ENCODE measurements around the gene ZBTB43. TPM values are rescaled to one million over a fixed set of nuclear protein-coding genes. Genes with fewer than 3 reads are reported as not detected.

ZBTB43 gene
- total and polyA plus RNA-seq, 2 experiments from 2014 or later = 9.7 to 11.8 TPM

DNA sequence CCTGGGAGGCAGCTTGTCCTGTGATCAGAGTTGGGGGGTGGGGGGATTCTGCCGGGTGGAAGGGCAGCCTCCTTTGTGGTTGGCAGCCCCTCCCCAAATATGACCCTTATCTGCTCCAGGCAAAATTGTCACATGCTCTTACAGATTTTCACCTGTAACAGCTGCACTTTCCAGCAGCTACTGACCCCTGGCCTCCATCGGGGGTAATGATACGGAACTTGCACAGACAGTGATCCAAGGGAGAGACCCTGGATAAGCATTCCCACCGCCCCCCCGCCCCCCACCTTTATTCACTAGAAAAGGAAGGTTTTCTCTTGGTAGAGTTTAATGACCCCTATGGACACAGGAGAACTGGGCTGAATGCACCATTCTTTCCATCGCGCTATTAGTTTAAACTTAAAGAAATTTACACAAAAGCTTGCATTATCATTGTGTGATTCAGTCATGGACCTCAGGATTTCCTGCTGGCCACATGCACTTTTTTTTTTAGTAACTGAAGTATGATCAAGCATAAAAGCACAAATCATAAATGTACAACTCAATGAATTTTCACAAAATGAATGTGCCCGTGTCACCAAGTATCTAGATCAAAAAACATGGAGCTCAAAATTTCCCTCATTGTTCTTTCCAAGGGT, 44.9 kb downstream of the ZBTB43 start:
- H3K27ac Mint-ChIP-seq = no peak overlapping the region
- Histone ChIP-seq H3K4me2 (no peak overlapping the region), H2AFZ (no peak overlapping the region), H3K27me3 (ENCODE audit: insufficient read depth) (no peaks in the 10 kb centered on the region), H3F3A (replicated peaks; ENCODE audit: low read depth) (no peaks in the 10 kb centered on the region), H3K79me2 (replicated peaks; ENCODE audit: insufficient read depth) (no peaks in the 10 kb centered on the region), H3K9me2 (ENCODE audit: insufficient read depth) (no peaks in the 10 kb centered on the region), H3K4me3 (no peak overlapping the region), H3K36me3 (ENCODE audit: insufficient read depth) (no peaks in the 10 kb centered on the region), H3K4me1 (ENCODE audit: insufficient read depth) (no peaks in the 10 kb centered on the region), H3K27ac (ENCODE audit: low read depth) (no peak overlapping the region), H4K20me1 (replicated peaks; ENCODE audit: insufficient read depth) (no peaks in the 10 kb centered on the region)
- H3K4me1 Mint-ChIP-seq = no peaks in the 10 kb centered on the region
- DNase-seq (ENCODE audit: low spot score) (no peak), ATAC-seq (no peak)
- no peaks in the 10 kb centered on the region for H3K36me3 Mint-ChIP-seq (ENCODE audit: low read depth)
- no peaks in the 10 kb centered on the region; the same call in 2 of the 3 replicates for H3K9me3 Mint-ChIP-seq
- H3K4me3 Mint-ChIP-seq = no peak overlapping the region
- peaks cover 2% of the 10 kb centered on the region for H3K27me3 Mint-ChIP-seq (ENCODE audit: insufficient read depth, low read depth, poor library complexity)
- TF ChIP-seq ZNF114 (CRISPR knock-in tag; IDR thresholded peaks at IDR 0.05) (no peak), EZH2 (IDR thresholded peaks at IDR 0.05; ENCODE audit: low read depth, unreplicated experiment) (no peak), STAT1 (IDR thresholded peaks at IDR 0.05; ENCODE audit: unreplicated experiment) (no peak)
- TF ChIP-seq, protein P1, sequence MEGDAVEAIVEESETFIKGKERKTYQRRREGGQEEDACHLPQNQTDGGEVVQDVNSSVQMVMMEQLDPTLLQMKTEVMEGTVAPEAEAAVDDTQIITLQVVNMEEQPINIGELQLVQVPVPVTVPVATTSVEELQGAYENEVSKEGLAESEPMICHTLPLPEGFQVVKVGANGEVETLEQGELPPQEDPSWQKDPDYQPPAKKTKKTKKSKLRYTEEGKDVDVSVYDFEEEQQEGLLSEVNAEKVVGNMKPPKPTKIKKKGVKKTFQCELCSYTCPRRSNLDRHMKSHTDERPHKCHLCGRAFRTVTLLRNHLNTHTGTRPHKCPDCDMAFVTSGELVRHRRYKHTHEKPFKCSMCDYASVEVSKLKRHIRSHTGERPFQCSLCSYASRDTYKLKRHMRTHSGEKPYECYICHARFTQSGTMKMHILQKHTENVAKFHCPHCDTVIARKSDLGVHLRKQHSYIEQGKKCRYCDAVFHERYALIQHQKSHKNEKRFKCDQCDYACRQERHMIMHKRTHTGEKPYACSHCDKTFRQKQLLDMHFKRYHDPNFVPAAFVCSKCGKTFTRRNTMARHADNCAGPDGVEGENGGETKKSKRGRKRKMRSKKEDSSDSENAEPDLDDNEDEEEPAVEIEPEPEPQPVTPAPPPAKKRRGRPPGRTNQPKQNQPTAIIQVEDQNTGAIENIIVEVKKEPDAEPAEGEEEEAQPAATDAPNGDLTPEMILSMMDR (conservative IDR thresholded peaks at IDR 0.05; ENCODE audit: low read depth in 2 of 2) = 0 out of 4 replicates have a peak, but pooled peaks of 1 of the 2 experiments have one; percentile 2

DNA sequence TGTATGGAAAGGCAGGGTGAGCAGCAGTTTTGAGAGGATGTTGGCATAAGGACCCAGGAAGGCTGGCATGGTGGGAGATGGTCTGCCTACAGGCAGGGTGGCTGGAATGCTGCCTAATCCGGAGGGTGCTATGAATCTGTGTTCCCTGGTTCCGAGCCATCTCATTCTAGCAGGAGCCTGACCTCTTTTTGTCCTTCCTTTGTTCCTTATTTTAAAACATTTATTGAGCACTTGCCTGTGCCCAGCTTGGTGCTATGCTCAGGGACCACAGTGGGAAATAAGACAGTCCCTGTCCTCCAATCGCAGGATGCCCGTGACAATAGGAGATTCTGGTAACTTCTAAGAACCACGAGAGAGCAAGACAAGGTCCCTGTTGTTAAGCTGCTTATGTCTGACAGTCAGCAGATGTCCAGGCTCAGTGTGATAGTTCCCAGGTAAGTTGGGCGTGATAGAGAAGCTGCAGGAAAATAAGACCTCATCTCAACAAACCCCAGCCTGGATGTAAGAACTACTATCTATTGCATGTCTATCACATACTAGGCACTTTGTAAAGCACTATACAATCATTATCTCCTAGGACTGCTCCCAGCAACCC, 46.5 kb downstream of the ZBTB43 start:
- H3F3A ChIP-seq (replicated peaks; ENCODE audit: low read depth) = no peaks in the 10 kb centered on the region
- no peak for ATAC-seq
- H3K36me3 ChIP-seq (ENCODE audit: insufficient read depth) = no peaks in the 10 kb centered on the region
- no peaks in the 10 kb centered on the region for H3K27me3 ChIP-seq (ENCODE audit: insufficient read depth)
- no peak overlapping the region for H3K4me3 Mint-ChIP-seq
- H2AFZ ChIP-seq = no peak overlapping the region
- H3K9me3 Mint-ChIP-seq = no peaks in the 10 kb centered on the region; the same call in 2 of the 3 replicates
- H3K9me2 ChIP-seq (ENCODE audit: insufficient read depth) = no peaks in the 10 kb centered on the region
- H3K4me2 ChIP-seq = no peak overlapping the region
- no peak for DNase-seq (ENCODE audit: low spot score)
- H3K4me1 Mint-ChIP-seq = peaks cover 8% of the 10 kb centered on the region
- H3K27me3 Mint-ChIP-seq (ENCODE audit: insufficient read depth, low read depth, poor library complexity) = peaks cover 2% of the 10 kb centered on the region
- H3K4me1 ChIP-seq (ENCODE audit: insufficient read depth) = no peaks in the 10 kb centered on the region
- no peaks in the 10 kb centered on the region for H4K20me1 ChIP-seq (replicated peaks; ENCODE audit: insufficient read depth)
- no peak overlapping the region for H3K4me3 ChIP-seq
- no peak overlapping the region for H3K27ac Mint-ChIP-seq
- H3K27ac ChIP-seq (ENCODE audit: low read depth) = no peak overlapping the region
- no peaks in the 10 kb centered on the region for H3K79me2 ChIP-seq (replicated peaks; ENCODE audit: insufficient read depth)
- H3K36me3 Mint-ChIP-seq (ENCODE audit: low read depth) = no peaks in the 10 kb centered on the region
- no peak for TF ChIP-seq STAT1 (IDR thresholded peaks at IDR 0.05; ENCODE audit: unreplicated experiment)
- no peak for TF ChIP-seq JUNB (IDR thresholded peaks at IDR 0.05; ENCODE audit: unreplicated experiment)
- TF ChIP-seq, protein P2, sequence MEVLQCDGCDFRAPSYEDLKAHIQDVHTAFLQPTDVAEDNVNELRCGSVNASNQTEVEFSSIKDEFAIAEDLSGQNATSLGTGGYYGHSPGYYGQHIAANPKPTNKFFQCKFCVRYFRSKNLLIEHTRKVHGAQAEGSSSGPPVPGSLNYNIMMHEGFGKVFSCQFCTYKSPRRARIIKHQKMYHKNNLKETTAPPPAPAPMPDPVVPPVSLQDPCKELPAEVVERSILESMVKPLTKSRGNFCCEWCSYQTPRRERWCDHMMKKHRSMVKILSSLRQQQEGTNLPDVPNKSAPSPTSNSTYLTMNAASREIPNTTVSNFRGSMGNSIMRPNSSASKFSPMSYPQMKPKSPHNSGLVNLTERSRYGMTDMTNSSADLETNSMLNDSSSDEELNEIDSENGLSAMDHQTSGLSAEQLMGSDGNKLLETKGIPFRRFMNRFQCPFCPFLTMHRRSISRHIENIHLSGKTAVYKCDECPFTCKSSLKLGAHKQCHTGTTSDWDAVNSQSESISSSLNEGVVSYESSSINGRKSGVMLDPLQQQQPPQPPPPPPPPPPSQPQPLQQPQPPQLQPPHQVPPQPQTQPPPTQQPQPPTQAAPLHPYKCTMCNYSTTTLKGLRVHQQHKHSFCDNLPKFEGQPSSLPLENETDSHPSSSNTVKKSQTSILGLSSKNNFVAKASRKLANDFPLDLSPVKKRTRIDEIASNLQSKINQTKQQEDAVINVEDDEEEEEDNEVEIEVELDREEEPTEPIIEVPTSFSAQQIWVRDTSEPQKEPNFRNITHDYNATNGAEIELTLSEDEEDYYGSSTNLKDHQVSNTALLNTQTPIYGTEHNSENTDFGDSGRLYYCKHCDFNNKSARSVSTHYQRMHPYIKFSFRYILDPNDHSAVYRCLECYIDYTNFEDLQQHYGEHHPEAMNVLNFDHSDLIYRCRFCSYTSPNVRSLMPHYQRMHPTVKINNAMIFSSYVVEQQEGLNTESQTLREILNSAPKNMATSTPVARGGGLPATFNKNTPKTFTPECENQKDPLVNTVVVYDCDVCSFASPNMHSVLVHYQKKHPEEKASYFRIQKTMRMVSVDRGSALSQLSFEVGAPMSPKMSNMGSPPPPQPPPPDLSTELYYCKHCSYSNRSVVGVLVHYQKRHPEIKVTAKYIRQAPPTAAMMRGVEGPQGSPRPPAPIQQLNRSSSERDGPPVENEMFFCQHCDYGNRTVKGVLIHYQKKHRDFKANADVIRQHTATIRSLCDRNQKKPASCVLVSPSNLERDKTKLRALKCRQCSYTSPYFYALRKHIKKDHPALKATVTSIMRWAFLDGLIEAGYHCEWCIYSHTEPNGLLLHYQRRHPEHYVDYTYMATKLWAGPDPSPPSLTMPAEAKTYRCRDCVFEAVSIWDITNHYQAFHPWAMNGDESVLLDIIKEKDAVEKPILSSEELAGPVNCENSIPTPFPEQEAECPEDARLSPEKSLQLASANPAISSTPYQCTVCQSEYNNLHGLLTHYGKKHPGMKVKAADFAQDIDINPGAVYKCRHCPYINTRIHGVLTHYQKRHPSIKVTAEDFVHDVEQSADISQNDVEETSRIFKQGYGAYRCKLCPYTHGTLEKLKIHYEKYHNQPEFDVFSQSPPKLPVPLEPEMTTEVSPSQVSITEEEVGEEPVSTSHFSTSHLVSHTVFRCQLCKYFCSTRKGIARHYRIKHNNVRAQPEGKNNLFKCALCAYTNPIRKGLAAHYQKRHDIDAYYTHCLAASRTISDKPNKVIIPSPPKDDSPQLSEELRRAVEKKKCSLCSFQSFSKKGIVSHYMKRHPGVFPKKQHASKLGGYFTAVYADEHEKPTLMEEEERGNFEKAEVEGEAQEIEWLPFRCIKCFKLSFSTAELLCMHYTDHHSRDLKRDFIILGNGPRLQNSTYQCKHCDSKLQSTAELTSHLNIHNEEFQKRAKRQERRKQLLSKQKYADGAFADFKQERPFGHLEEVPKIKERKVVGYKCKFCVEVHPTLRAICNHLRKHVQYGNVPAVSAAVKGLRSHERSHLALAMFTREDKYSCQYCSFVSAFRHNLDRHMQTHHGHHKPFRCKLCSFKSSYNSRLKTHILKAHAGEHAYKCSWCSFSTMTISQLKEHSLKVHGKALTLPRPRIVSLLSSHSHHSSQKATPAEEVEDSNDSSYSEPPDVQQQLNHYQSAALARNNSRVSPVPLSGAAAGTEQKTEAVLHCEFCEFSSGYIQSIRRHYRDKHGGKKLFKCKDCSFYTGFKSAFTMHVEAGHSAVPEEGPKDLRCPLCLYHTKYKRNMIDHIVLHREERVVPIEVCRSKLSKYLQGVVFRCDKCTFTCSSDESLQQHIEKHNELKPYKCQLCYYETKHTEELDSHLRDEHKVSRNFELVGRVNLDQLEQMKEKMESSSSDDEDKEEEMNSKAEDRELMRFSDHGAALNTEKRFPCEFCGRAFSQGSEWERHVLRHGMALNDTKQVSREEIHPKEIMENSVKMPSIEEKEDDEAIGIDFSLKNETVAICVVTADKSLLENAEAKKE (CRISPR knock-in tag; IDR thresholded peaks at IDR 0.05) = no peak
- TF ChIP-seq, protein P1 (conservative IDR thresholded peaks at IDR 0.05; ENCODE audit: low read depth in 2 of 2) = no peak
- TF ChIP-seq, protein P3, sequence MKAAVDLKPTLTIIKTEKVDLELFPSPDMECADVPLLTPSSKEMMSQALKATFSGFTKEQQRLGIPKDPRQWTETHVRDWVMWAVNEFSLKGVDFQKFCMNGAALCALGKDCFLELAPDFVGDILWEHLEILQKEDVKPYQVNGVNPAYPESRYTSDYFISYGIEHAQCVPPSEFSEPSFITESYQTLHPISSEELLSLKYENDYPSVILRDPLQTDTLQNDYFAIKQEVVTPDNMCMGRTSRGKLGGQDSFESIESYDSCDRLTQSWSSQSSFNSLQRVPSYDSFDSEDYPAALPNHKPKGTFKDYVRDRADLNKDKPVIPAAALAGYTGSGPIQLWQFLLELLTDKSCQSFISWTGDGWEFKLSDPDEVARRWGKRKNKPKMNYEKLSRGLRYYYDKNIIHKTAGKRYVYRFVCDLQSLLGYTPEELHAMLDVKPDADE (IDR thresholded peaks at IDR 0.05) = no peak
- TF ChIP-seq ZNF114 (CRISPR knock-in tag; IDR thresholded peaks at IDR 0.05) = no peak
- TF ChIP-seq ZNF331 (CRISPR knock-in tag; IDR thresholded peaks at IDR 0.05; ENCODE audit: low read depth) = no peak

Data from GM23338 (cell line).